Skeletal muscle cell (primary cell): ENCODE results near the gene PLEKHG7.
A peak's percentile ranks its signal among the peaks of the same experiment; 100 is the strongest.
"Not testable (repeated sequence)": the region's sequence is repeated elsewhere in the genome, so short reads cannot be mapped to it uniquely, and the experiment has no call there.

Source experiments
- DNase-seq: peaks from one replicate; pipeline ENCODE4 v3.0.0-alpha.2; 2010; ENCODE audit warnings: low read depth
- H3K4me3 ChIP-seq: 2 replicates; pipeline ENCODE4 v1.5.1; 2011; ENCODE audit warnings: low read depth, mild to moderate bottlenecking, control low read depth, low read length, moderate library complexity

Gene PLEKHG7

DNA sequence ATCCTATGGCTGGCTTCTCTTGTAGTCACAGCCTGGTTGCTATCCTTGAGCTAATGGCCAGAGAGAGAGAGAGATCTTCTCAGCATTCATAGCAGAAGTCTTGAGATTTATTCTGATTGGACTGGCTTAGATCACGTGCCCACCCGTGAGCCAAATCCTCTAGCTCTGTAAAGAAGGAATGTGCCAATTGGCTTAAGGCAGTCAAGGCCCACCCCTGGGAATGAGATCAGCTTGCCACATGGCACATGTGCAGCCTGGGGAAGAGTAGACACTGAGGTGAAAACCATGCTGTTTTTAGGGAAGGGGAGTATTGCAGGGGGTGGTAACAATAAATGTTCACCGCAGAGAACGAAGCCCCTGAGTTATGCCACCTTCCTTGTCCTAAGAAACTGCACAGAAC lies 36.3 kb downstream of the PLEKHG7 start:
- no peak overlapping the region for H3K4me3 ChIP-seq
- DNase-seq: no peak

DNA sequence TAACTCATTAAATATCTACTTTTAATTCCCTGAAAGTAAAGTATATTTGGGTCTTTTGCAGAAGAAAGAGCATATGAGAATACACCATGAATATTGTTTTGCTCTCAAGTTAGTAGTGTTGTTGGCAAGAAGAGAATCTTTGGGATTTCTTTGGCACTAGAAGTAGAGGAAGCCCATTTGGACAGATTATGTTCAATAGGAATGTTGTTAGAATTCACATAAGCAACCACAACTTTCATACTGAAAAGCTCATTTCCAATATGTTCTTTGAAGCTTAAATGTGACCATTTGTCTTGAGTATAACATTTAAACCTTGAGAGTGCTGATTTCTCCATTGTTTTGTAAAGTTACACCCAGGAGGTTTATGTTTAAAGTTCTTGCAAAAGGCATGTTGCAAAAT lies 37.6 kb downstream of the PLEKHG7 start:
- no peak for DNase-seq
- H3K4me3 ChIP-seq: no peak overlapping the region

DNA sequence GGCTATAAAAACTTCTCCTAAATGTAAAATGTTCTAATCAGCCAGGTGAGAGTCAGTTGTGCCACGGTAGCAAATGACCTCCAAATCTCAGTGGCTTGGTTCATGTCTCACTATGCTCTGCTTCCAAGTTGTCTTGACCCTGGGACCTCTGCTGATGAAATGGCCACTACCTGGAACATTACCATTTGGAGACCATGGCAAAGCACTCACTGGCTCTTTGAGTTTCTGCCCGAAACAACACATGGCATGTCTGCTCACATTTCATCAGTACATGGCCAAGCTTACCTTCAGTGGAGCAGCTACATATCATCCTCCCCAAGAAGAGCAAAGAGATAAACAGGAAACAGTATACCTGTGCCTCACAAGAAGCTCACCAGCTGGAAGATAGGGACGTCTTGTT lies 40.2 kb downstream of the PLEKHG7 start:
- no peak overlapping the region for H3K4me3 ChIP-seq
- DNase-seq: no peak

DNA sequence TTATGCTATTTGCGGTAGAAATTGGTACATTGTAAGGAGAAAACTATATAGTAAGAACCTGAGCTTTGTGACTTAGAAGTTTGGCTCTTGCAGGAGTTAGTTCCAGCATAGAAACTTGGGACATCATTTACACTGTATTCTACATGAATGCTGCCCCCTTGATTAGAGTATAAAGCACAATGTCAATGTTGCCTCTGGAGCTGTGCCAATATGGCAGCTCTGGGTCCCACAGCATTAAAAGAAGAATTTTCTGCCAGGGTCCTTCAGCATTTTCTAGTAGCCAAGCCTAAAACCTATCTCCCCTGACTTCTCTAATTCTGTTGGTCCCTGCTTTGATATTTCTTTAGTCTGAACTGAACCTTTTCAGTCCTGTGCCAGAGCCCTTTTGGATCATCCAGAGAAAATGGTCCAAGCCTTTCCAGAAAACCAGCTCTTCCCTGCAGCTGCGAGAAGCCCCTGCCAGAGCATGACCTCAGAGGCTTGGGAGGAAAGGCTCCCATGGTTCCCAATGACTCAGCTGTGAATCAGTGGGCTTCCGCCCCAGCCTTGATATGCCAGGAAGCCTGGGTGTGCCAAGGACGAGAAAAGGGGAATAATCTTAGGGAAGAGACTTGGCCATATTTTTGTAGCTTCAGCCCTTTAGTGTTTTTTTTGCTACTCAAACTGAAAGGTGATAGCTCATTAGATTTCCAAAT lies 43.2 kb downstream of the PLEKHG7 start:
- H3K4me3 ChIP-seq: no peak overlapping the region
- peak; percentile 96 for DNase-seq

DNA sequence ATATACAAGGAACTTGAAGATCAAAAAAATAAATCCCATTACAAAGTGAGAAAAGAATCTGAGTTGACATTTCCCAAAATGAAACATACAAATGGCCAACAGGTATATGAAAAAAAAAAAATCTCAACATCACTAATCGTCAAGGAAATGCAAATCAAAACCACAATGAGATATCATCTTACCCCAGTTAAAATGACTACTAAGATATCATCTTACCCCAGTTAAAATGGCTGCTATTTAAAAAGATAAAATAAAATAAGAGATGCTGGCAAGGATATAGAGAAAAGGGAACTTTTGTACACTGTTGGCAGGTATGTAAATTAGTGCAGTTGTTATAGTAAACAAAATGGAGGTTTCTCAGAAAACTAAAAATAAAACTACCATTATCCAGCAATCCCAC lies 44.4 kb downstream of the PLEKHG7 start:
- no peak for DNase-seq
- H3K4me3 ChIP-seq: no peak overlapping the region

DNA sequence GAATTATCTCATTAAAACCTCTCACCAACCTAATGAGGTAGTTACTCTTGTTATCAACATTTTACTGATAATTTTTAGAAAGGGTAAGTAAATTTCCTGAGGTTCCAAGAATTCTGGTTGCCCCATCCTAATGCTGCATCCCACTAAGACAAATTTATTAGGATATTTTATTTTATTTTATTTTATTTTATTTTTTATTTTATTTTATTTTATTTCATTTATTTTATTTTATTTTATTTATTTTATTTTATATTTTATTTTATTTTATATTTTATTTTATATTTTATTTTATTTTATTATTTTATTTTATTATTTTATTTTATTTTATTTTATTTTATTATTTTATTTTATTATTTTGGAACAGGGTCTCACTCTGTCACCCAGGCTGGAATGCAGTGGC lies 46.9 kb downstream of the PLEKHG7 start:
- not testable (repeated sequence) for H3K4me3 ChIP-seq, DNase-seq

DNA sequence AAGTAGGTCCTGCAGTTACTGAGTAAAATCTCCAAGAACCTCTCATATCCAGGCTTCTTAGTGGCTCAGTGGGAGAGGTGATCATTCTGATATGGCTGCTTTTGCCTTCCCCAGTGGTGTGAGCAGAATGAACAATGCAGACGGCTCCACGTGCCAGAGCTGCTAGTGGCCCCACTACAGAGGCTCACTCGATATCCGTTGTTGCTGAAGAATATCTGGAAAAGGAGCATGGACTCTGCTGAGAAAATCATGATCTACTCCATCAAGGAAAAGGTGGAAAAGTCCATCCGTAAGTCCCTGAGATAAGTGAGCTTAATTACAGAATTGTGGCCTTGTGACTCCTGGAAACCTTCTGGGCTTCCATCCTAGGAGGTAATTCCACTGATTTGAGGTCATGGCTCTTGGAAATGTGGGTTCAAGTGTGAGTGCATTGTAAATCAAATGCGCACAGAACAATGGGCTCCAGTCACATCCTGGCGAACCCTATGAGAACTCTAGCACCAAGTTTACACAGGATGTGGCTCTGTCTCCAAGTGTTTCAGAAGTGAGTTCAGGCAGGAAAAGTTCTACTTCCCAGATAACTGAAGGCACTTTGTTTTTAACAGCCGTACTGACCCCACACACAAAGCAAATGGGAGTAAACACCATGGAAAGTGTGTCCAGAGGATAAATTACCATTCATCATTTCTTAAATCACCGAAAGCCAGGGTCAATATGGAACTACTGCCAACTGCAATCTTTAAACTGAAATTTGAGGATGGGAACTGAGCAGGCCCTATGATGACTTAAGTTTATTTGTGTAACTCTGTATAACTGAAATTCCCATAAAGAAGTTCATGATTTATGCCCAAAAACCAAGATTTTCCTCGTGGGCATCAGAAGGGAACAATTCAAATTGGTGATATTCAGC lies 51.4 kb downstream of the PLEKHG7 start:
- DNase-seq: no peak
- no peak overlapping the region for H3K4me3 ChIP-seq

DNA sequence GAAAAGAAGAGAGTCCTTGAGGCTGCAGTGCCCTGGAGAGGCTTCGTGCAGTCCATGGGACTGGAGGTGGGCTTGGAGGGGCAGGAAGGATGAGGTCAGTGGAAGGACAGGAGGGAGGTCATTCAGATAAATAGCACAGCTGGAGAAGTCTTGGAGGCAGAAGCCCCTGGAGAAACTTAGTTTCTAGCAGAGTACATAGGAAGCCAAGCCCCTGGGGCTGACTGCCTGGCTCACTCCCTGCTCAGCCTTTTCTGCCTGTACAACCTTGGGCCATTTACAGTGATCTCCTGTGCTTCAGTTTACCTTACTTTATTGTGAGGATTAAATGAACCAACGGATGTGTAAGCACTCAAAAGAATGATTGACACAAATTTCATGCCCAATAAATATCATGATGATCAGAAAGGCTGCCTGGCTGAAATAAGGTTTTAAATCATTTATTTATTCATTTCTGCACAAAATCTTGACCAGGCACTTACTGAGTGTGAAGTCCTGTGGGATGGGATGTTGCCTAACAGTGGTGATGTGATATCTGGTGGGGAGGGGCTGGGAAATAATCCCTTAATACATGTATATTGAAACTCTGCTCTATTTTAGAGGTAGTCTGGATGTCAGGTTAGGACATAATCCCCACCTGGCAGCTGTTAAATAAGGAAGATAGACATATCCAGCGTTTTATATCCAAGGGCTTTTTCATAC lies 54.3 kb downstream of the PLEKHG7 start:
- DNase-seq: no peak
- no peak overlapping the region for H3K4me3 ChIP-seq

DNA sequence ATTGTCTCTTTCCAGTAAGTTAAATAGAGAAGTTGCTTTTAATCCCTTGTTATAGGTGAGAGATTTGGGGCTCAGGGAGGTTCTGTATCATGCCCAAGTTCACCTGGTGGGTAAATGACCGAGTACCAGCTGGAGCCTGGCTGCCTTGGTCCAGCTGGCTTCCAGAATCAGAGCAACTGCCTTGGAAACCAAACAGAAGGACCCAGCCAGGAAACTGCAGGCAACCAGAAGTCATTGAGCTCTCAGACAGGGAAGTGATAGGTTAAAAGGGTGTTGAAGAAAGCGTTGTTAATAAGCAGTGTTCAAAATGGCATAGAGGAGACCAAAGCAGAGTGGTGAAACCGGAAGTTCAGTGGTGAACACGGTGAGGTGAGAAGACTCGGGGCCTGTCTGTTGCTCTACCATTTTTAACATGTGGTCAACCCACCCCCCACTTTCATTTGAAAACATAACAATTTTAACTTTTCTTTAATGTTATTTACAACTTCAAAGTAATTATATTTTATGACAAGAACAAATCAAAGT lies 54.9 kb downstream of the PLEKHG7 start:
- no peak for DNase-seq
- H3K4me3 ChIP-seq: no peak overlapping the region

DNA sequence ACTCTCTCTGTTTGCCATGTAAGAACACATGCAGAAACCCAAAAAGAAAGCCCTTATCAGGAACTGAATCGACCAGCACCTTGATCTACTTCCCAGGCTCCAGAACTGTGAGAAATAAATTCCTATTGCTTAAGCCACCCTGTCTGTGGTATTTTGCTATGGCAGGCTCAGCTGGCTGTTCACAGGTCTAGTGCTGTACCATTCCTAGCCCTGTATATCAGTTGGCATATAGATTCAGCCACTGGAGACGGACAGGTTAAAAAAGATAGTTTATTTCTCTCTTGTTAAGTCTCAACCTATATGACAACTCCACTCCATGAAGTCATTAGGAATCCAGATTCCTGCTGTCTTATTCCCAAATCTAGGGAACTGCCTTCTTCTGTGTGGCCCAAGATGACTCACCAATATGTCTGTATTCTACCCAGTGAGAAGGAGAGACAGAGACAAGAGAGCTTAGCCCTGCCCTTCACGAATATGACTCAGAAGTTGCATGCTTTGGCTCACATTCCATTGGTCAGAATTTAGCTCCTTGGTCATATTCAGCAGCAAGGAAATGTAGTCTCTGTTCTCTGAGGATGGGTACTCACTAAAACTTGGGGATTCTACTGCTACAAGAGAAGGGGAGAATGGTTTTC lies 57.0 kb downstream of the PLEKHG7 start:
- no peak overlapping the region for H3K4me3 ChIP-seq
- peak; percentile 81 for DNase-seq

DNA sequence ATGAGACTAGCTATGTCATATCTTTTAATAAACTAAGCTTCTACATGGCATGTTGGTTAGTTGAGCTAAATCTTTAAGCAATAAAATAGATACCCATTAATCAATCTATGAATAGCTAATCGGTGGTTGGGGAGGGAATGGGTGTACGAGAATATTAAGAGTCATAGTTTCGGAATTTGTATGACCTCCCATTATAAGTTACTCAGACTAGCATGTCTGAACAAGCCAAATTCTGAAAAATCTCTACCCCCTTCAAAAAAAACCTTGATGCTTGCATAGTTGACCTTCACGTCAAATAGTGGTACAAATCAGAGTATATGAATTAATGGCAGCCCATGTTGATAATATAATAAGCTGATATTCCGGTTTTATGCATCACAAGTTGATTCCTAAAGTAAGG lies 60.0 kb downstream of the PLEKHG7 start:
- no peak for DNase-seq
- H3K4me3 ChIP-seq: no peak overlapping the region

DNA sequence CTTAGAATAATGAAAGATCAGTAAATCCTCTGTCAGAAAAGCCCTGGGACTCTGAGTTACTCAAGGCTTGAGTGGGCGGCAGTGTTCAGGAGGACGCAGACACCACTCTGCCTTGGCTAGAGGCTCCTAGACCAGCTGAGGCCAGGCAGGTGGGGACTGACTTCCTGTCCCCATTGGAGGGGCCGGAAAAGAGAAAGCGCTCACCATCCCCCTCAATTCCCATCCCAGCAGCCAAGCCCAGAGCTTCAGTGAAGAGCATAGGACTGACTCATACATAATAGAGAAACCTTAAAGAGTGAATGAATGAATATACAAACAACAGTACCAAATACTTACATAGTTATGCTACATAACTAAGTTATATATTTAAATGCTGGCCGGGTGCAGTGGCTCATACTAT lies 62.0 kb downstream of the PLEKHG7 start:
- H3K4me3 ChIP-seq: no peak overlapping the region
- peak; percentile 82 for DNase-seq

DNA sequence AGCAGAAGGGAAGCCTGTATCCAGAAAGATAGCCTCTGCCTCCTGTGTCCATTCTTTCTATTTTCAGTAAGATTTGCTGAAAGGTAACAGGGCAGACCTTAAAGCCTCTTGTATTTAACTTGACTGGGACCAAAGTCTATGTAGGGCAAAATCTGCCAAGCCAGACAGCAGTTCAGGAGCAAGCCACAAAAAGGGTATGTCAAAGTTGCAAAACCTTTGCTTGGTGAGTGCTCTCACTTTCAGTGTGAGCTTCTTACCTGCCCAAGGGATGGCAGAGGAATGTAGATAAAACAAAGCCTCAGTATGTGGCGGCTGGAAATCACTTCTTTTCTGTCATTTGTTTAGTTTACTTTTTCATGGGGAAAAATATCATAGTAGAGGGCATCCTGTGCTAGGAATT lies 63.1 kb downstream of the PLEKHG7 start:
- no peak overlapping the region for H3K4me3 ChIP-seq
- DNase-seq: no peak

DNA sequence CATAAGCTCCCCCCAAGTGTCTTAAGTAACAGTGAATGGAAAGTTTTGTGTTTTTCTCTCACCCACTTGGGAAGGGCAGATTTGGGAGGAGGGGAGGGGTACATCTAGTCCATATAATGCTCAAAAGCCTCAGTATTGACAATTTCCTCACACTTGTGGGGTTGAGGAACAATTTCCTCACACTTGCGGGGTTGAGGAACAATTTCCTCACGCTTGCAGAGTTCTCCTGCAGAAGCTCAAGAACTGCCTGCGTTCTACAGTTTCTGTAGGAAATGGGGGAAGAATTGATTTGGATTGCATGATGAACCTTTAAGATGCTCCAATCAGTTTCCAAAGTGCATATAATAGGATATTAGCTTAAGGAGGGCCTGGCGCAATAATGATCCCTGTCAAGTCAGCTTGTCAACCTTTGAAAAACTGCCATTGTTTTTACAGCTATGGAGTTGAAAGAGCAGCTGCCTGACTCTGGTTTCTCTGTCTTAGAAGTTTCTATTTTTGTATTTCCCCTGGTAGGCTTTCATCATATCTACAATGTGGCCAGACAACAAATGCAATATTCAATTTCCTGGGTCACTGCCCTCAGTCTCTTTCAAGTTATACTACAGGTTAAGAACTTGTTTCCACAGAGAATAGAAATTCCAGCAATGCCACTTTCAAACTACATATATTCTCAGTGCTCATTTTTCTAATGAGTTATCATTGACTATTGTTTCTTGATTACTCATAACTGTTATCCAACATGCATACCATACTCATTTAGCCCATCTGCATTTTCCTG lies 66.5 kb downstream of the PLEKHG7 start:
- no peak overlapping the region for H3K4me3 ChIP-seq
- DNase-seq: no peak

DNA sequence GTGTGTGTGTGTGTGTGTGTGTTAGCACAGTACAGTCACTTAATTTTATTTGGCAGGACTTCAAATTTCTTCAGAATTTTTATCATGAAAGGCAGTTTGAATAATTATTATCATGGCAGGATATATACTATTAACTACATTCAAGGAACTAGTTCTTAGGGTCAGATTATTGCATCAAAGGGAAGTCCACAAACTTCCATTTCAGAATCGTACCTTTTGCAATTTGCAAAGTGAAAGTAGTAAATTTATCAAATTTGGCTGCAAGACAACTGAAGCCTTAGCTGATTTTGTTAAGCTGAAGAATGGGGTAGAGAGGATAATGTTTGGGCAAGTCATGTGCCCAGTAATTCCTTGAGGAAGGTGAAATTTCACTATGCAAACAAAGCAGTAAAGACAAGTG lies 68.2 kb downstream of the PLEKHG7 start:
- H3K4me3 ChIP-seq: no peak overlapping the region
- no peak for DNase-seq

DNA sequence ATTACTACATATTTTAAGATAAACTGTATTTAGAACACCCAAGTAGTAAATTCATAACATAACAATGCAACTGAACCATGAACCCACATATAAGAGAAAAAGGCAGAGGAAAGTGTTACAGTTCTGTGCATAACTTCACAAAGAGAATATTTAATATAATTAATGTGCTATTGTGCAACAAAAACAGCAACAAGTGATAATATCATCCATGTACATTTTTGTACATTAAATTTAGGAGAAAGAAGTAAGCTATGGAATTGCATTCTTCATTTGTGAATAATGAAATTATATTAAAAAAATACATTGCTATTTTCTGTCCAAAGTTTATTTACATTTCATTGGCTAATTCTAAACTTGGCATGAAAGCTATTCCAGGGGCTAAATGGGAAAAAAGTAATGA lies 72.6 kb downstream of the PLEKHG7 start:
- no peak for DNase-seq
- no peak overlapping the region for H3K4me3 ChIP-seq

DNA sequence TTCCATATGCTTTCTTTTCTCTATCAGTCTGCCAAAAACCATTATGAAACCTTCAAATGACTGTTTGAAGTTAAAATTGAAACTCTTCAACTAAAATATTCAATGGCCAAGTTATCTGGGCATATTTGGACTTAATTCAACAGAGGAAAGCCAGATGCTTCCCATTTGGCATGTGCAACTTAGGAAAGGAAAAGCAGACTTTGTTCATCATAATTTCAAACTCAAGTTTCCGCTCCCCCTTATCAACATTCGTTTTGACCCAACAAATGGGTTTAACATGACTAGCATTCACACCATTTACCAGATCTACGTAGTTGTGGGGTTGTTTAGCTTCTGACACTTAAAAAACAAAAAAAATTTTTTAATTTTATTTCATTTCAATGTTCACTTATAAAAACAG lies 75.7 kb downstream of the PLEKHG7 start:
- DNase-seq: no peak

DNA sequence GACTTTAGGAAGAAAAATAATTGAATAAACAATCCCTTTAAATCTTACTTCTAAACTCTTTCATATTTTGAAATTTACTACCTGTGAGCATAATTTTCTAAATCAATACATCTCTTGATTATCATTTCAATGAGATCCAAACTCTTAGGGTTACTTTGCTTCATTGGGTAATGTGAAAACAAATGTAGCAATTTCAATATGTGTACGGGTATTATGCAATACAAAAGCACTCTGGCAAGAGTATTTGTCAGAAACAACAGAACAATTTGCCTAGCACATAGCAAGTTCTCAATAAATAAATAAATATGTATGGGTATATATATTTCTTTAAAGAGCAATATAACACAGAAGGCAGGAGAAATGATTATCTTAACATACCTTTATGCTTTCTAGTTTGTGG lies 77.1 kb downstream of the PLEKHG7 start:
- no peak for DNase-seq
- H3K4me3 ChIP-seq: no peak overlapping the region

More for the DNA sequence above, 75.7 kb downstream of the PLEKHG7 start:
- no peak overlapping the region for H3K4me3 ChIP-seq

DNA sequence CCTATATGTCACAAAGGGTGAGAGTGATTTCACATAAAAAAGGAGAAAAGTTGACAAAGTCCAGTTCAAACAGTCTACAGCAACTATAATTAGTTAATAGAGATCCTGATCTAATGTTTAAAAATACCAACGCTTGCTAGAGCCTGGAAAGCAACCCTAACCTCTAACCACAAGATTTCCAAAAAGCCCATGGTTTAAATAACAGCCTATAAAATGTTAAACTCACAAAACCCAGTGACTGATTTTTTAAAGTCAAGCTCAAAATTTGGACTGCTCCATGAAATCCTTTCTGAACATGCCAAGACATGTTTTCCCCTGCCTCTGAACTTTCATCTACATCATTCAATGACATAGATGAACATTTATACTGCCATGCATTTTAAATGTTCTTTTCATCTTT lies 81.6 kb downstream of the PLEKHG7 start:
- DNase-seq: no peak
- H3K4me3 ChIP-seq: no peak overlapping the region
